Suprapubic skin (tissue), 3 donors: ENCODE data around the gene MYBPH.

Source experiments
- POLR2A ChIP-seq, 2 donors: fragments of 450-650 bp; IDR thresholded peaks; one replicate each; pipeline ENCODE4 v1.6.1; 2017; ENCODE audit warnings: antibody characterized with exemption in 2 of 2, mild to moderate bottlenecking in 2 of 2, moderate library complexity in 2 of 2
- TF ChIP-seq, protein P1 (sequence below), 2 donors: fragments of 200-600 bp in 1 of 2; fragments of 450-650 bp in 1 of 2; sonication (generic) in 1 of 2; IDR thresholded peaks; one replicate each; pipeline ENCODE4 v1.5.1; 2016 to 2019; ENCODE audit warnings: antibody characterized with exemption in 2 of 2, mild to moderate bottlenecking in 1 of 2, moderate library complexity in 1 of 2

DNA sequence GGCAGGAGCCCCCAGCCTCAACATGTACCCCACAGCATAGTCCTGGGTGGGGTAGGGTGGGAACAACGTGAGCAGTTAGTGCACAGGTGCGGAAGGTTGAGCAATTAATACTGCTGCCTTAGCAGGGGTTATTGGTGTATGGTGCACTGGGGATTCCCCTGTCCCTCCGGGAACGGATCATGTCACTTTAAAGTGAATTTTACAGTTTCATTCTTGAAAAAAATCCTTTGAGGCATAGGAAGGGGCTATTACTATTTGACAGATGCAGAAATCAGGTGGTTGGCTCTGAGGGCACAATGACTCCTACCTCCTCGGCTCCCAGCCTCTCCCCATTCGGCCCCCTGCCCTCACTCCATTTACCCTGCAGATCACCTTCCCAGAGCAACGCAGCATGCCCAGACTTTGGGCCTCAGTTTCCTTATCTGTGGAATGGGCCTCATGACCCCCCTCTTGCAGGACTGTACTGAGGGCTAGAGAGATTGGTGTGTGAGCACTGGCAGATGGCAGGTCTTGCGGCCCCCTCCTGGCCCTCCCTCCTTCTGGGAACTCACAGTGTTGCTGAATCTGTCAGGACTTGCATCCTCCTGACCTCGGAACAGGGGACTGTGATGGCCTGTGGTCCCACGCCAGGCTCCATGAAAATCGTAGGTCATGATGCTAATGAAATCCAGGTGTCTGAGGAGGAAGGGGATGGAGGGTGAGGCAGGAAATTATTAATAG lies 5.1 kb upstream of the MYBPH start:
- TF ChIP-seq POLR2A (IDR thresholded peaks at IDR 0.05) = no peak
- TF ChIP-seq, protein P1, sequence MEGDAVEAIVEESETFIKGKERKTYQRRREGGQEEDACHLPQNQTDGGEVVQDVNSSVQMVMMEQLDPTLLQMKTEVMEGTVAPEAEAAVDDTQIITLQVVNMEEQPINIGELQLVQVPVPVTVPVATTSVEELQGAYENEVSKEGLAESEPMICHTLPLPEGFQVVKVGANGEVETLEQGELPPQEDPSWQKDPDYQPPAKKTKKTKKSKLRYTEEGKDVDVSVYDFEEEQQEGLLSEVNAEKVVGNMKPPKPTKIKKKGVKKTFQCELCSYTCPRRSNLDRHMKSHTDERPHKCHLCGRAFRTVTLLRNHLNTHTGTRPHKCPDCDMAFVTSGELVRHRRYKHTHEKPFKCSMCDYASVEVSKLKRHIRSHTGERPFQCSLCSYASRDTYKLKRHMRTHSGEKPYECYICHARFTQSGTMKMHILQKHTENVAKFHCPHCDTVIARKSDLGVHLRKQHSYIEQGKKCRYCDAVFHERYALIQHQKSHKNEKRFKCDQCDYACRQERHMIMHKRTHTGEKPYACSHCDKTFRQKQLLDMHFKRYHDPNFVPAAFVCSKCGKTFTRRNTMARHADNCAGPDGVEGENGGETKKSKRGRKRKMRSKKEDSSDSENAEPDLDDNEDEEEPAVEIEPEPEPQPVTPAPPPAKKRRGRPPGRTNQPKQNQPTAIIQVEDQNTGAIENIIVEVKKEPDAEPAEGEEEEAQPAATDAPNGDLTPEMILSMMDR (IDR thresholded peaks at IDR 0.05) = no peak
